Measurements from ENCODE around the gene KCNK10. TPM values are rescaled to one million over a fixed set of nuclear protein-coding genes. Genes with fewer than 3 reads are reported as not detected.

The KCNK10 gene
- total and polyA plus RNA-seq, 7 donors, result under 0.01 to 0.60 (median 0.28) TPM; not detected in 1

DNA sequence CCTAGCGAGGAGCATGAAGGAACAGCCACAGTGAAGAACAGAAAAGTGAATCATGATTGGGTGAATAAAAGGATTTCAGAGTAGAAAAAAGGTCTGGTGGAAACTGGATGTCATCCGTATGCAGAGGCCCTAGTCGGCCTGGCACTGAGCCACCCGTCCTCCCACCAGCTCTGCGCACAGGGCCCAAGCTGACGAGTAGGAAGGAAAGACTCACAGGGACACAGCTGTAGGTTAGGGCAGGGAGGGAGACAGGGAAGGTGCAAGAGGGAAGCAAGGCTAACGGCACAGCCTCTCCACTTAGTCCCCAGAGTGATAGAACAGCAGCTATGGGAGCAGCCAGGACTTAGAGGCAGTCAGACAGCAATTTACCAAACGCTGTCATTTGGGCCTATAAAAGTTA is 112.6 kb downstream of the KCNK10 start:
- H3K4me1 ChIP-seq, result no peaks in the 10 kb centered on the region
- H3K27me3 ChIP-seq, result peaks cover 0 to 7% (median 0%) of the 10 kb centered on the region in 3 donors
- H3K9me3 ChIP-seq, result no peaks in the 10 kb centered on the region
- DNase-seq, result no peak
- intact Hi-C loops (cut with DNase I), result no loop called here
- H3K36me3 ChIP-seq, result no peaks in the 10 kb centered on the region
- H3K4me3 ChIP-seq, result no peak overlapping the region
- TF ChIP-seq POLR2A (IDR thresholded peaks at IDR 0.05), result no peak
- TF ChIP-seq, protein P1, sequence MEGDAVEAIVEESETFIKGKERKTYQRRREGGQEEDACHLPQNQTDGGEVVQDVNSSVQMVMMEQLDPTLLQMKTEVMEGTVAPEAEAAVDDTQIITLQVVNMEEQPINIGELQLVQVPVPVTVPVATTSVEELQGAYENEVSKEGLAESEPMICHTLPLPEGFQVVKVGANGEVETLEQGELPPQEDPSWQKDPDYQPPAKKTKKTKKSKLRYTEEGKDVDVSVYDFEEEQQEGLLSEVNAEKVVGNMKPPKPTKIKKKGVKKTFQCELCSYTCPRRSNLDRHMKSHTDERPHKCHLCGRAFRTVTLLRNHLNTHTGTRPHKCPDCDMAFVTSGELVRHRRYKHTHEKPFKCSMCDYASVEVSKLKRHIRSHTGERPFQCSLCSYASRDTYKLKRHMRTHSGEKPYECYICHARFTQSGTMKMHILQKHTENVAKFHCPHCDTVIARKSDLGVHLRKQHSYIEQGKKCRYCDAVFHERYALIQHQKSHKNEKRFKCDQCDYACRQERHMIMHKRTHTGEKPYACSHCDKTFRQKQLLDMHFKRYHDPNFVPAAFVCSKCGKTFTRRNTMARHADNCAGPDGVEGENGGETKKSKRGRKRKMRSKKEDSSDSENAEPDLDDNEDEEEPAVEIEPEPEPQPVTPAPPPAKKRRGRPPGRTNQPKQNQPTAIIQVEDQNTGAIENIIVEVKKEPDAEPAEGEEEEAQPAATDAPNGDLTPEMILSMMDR (IDR thresholded peaks at IDR 0.05), result no peak
- WGBS, 2 donors, result 82 to 84% methylated on average over 8 of the region's 8 CpGs
- H3K27ac ChIP-seq, result no peak overlapping the region

DNA sequence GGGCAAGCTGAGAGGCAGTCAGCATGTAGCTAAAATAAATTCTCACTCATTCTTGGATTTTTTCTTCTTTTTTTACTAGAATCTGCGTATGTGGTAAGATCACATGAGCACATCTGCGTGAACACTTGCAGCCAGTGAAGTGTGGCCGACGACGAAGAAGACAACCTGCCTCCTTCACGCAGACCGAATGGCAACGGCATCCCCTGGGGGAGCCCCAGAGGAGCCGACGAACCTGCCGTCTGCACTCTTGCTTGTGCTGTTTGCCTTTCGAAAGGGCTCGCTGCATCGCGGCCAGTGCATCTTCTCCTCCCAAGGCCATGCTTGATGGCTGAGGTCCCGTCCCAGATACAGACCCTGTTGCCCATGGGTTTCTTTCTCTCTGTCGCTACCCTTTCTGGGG is 113.8 kb downstream of the KCNK10 start:
- intact Hi-C loops (cut with DNase I), result no loop called here
- no peak overlapping the region for H3K27ac ChIP-seq
- no peaks in the 10 kb centered on the region for H3K36me3 ChIP-seq
- 82 to 85% methylated on average over 17 of the region's 17 CpGs for WGBS, 2 donors
- no peaks in the 10 kb centered on the region for H3K9me3 ChIP-seq
- H3K4me3 ChIP-seq, result no peak overlapping the region
- no peak for DNase-seq
- H3K27me3 ChIP-seq, result peaks cover 0 to 7% (median 0%) of the 10 kb centered on the region in 3 donors
- no peak for TF ChIP-seq POLR2A (IDR thresholded peaks at IDR 0.05)
- TF ChIP-seq EP300 (IDR thresholded peaks at IDR 0.05), result no peak
- TF ChIP-seq, protein P1 (IDR thresholded peaks at IDR 0.05), result no peak
- no peak for TF ChIP-seq POLR2AphosphoS5 (IDR thresholded peaks at IDR 0.05)
- H3K4me1 ChIP-seq, result no peaks in the 10 kb centered on the region

- no peak for DNase-seq
- H3K27ac ChIP-seq, result no peak overlapping the region
- H3K9me3 ChIP-seq, result no peaks in the 10 kb centered on the region
- peaks cover 0 to 7% (median 0%) of the 10 kb centered on the region in 3 donors for H3K27me3 ChIP-seq
- 67 to 68% methylated on average over 5 of the region's 5 CpGs for WGBS, 2 donors
- TF ChIP-seq, protein P1 (IDR thresholded peaks at IDR 0.05), result no peak
- TF ChIP-seq EP300 (IDR thresholded peaks at IDR 0.05) (no peak), POLR2A (IDR thresholded peaks at IDR 0.05) (no peak), POLR2AphosphoS5 (IDR thresholded peaks at IDR 0.05) (no peak)
- H3K36me3 ChIP-seq, result no peaks in the 10 kb centered on the region
- no peak overlapping the region for H3K4me3 ChIP-seq
- intact Hi-C loops (cut with DNase I), result no loop called here
- no peaks in the 10 kb centered on the region for H3K4me1 ChIP-seq
Measured at GRCh38 chr14:88208858-88209257, 114.2 kb downstream of the KCNK10 start.

- no peaks in the 10 kb centered on the region for H3K9me3 ChIP-seq
- H3K27ac ChIP-seq, result no peak overlapping the region
- no peak overlapping the region for H3K4me3 ChIP-seq
- WGBS, 2 donors, result 12 to 48% methylated on average over 4 of the region's 4 CpGs
- intact Hi-C loops (cut with DNase I), result no loop called here
- TF ChIP-seq POLR2AphosphoS5 (IDR thresholded peaks at IDR 0.05) (no peak), EP300 (IDR thresholded peaks at IDR 0.05) (no peak), POLR2A (IDR thresholded peaks at IDR 0.05) (no peak)
- TF ChIP-seq, protein P1 (IDR thresholded peaks at IDR 0.05), result no peak
- H3K36me3 ChIP-seq, result no peaks in the 10 kb centered on the region
- DNase-seq, result no peak
- peaks cover 0 to 2% (median 0%) of the 10 kb centered on the region in 3 donors for H3K27me3 ChIP-seq
- H3K4me1 ChIP-seq, result no peaks in the 10 kb centered on the region
Measured at GRCh38 chr14:88204221-88204620, 118.8 kb downstream of the KCNK10 start.

GRCh38 chr14:88203291-88203690 is 119.8 kb downstream of the KCNK10 start:
- H3K9me3 ChIP-seq, result no peaks in the 10 kb centered on the region
- 73 to 83% methylated on average over 3 of the region's 3 CpGs for WGBS, 2 donors
- DNase-seq, result no peak
- TF ChIP-seq, protein P1 (IDR thresholded peaks at IDR 0.05), result no peak
- TF ChIP-seq POLR2AphosphoS5 (IDR thresholded peaks at IDR 0.05), result no peak
- no peak for TF ChIP-seq POLR2A (IDR thresholded peaks at IDR 0.05)
- no peak for TF ChIP-seq EP300 (IDR thresholded peaks at IDR 0.05)
- no peaks in the 10 kb centered on the region for H3K4me1 ChIP-seq
- no peaks in the 10 kb centered on the region for H3K27me3 ChIP-seq
- H3K36me3 ChIP-seq, result no peaks in the 10 kb centered on the region
- H3K27ac ChIP-seq, result no peak overlapping the region
- no peak overlapping the region for H3K4me3 ChIP-seq
- intact Hi-C loops (cut with DNase I), result no loop called here

Data from sigmoid colon (tissue), 7 donors.